ENCODE data around the gene NME1. TPM values are rescaled to one million over a fixed set of nuclear protein-coding genes. Genes with fewer than 3 reads are reported as not detected.

The NME1 gene
- polyA plus RNA-seq, 1 of the 3 experiments (the other 2 are of a cell fraction) = 654 TPM

DNA sequence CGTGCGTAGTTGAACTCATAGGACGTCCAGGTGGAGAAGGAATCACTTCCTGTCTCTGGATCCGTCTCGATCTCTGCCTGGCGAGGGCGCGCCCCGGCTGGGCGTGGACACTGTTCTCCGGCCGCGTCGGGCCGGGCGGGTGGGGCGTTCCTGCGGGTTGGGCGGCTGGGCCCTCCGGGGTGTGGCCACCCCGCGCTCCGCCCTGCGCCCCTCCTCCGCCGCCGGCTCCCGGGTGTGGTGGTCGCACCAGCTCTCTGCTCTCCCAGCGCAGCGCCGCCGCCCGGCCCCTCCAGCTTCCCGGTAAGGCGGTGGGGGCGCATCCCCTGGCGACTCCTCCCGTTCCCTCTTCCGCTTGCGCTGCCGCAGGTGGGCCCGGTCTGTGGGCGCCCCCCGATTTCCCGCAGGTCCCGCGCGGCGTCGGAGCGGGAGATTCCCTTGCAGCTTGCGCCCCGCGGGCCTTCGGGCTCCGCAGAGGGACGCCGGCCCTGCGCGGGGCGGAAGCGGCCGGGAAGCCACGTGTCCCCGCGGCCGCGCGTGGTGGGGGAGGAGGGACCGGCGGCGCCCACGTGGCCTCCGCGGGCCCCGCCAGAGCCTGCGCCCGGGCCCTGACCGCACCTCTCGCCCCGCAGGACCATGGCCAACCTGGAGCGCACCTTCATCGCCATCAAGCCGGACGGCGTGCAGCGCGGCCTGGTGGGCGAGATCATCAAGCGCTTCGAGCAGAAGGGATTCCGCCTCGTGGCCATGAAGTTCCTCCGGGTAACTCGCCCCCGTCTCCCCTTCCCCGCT lies 13.0 kb downstream of the NME1 start, which contains the start of gene NME2 (continued):
- TF ChIP-seq, protein P1, sequence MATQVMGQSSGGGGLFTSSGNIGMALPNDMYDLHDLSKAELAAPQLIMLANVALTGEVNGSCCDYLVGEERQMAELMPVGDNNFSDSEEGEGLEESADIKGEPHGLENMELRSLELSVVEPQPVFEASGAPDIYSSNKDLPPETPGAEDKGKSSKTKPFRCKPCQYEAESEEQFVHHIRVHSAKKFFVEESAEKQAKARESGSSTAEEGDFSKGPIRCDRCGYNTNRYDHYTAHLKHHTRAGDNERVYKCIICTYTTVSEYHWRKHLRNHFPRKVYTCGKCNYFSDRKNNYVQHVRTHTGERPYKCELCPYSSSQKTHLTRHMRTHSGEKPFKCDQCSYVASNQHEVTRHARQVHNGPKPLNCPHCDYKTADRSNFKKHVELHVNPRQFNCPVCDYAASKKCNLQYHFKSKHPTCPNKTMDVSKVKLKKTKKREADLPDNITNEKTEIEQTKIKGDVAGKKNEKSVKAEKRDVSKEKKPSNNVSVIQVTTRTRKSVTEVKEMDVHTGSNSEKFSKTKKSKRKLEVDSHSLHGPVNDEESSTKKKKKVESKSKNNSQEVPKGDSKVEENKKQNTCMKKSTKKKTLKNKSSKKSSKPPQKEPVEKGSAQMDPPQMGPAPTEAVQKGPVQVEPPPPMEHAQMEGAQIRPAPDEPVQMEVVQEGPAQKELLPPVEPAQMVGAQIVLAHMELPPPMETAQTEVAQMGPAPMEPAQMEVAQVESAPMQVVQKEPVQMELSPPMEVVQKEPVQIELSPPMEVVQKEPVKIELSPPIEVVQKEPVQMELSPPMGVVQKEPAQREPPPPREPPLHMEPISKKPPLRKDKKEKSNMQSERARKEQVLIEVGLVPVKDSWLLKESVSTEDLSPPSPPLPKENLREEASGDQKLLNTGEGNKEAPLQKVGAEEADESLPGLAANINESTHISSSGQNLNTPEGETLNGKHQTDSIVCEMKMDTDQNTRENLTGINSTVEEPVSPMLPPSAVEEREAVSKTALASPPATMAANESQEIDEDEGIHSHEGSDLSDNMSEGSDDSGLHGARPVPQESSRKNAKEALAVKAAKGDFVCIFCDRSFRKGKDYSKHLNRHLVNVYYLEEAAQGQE (IDR thresholded peaks at IDR 0.05; ENCODE audit: low read depth, low read length) = no peak
- TF ChIP-seq, protein P2, sequence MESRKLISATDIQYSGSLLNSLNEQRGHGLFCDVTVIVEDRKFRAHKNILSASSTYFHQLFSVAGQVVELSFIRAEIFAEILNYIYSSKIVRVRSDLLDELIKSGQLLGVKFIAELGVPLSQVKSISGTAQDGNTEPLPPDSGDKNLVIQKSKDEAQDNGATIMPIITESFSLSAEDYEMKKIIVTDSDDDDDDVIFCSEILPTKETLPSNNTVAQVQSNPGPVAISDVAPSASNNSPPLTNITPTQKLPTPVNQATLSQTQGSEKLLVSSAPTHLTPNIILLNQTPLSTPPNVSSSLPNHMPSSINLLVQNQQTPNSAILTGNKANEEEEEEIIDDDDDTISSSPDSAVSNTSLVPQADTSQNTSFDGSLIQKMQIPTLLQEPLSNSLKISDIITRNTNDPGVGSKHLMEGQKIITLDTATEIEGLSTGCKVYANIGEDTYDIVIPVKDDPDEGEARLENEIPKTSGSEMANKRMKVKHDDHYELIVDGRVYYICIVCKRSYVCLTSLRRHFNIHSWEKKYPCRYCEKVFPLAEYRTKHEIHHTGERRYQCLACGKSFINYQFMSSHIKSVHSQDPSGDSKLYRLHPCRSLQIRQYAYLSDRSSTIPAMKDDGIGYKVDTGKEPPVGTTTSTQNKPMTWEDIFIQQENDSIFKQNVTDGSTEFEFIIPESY (IDR thresholded peaks at IDR 0.05; ENCODE audit: borderline replicate concordance, low read depth) = no peak
- TF ChIP-seq TEAD4 (IDR thresholded peaks at IDR 0.05; ENCODE audit: borderline replicate concordance, insufficient read depth) (0 out of 2 replicates have a peak, but pooled peaks have one; percentile 8), NFIC (IDR thresholded peaks at IDR 0.05; ENCODE audit: borderline replicate concordance) (no peak), GABPA (IDR thresholded peaks at IDR 0.05; ENCODE audit: low read depth) (peak; percentile 70), ELF1 (IDR thresholded peaks at IDR 0.05) (peak; percentile 17; the same call in 1 of the 2 replicates), EZH2phosphoT487 (IDR thresholded peaks at IDR 0.05; ENCODE audit: borderline replicate concordance, low read depth) (no peak), JUND (IDR thresholded peaks at IDR 0.05) (no peak)
- TF ChIP-seq, protein P3, sequence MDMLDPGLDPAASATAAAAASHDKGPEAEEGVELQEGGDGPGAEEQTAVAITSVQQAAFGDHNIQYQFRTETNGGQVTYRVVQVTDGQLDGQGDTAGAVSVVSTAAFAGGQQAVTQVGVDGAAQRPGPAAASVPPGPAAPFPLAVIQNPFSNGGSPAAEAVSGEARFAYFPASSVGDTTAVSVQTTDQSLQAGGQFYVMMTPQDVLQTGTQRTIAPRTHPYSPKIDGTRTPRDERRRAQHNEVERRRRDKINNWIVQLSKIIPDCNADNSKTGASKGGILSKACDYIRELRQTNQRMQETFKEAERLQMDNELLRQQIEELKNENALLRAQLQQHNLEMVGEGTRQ (IDR thresholded peaks at IDR 0.05; ENCODE audit: borderline replicate concordance, low read depth, low read length) = peak; percentile 68; the same call in 1 of the 2 replicates

Measured in SK-N-SH (cell line).